Glomerular visceral epithelial cell (primary cell): ENCODE data around the gene MORF4L2.
"Not testable (repeated sequence)": the region's sequence is repeated elsewhere in the genome, so short reads cannot be mapped to it uniquely, and the experiment has no call there.

Experiments
- DNase-seq: peaks from one replicate; pipeline ENCODE4 v3.0.0-alpha.2; 2016; ENCODE audit errors: extremely low spot score

Gene MORF4L2

DNA sequence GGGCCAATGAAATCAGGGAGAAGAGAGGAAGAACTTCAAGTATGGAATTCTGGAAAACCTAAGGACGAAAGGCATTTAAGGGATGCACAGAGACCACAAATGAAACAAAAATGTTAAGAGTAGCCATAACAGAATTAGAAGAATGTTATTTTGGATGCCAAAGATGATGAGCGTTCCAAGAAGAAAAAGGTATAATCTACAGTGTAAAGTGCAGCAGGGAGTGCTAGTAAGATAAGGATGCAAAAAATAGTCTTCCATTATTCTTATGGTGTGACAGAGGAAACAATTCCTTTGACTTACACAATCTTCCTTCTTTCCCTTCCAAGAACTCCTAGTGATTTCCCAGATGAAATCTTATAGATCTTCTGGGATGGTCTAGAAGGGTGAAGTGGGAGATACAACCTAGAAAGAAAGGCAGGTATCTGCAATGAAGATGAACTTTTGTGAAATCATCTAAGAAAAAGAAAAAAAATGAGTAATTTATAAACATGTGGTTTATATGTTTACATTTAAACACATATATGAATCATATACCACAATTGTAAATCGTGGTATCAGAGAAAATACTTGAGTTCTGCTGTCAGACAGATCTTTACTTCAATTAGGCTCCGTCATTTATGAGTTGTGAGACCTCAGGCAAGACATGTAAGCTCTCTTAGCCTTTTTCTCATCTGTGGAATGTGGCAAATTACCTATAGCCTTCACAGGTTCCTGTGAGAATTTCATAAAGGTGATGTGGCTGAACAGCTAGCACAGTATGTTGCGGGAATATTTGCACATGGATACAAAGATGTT, 8.1 kb downstream of the MORF4L2 start:
- DNase-seq, result no peak

DNA sequence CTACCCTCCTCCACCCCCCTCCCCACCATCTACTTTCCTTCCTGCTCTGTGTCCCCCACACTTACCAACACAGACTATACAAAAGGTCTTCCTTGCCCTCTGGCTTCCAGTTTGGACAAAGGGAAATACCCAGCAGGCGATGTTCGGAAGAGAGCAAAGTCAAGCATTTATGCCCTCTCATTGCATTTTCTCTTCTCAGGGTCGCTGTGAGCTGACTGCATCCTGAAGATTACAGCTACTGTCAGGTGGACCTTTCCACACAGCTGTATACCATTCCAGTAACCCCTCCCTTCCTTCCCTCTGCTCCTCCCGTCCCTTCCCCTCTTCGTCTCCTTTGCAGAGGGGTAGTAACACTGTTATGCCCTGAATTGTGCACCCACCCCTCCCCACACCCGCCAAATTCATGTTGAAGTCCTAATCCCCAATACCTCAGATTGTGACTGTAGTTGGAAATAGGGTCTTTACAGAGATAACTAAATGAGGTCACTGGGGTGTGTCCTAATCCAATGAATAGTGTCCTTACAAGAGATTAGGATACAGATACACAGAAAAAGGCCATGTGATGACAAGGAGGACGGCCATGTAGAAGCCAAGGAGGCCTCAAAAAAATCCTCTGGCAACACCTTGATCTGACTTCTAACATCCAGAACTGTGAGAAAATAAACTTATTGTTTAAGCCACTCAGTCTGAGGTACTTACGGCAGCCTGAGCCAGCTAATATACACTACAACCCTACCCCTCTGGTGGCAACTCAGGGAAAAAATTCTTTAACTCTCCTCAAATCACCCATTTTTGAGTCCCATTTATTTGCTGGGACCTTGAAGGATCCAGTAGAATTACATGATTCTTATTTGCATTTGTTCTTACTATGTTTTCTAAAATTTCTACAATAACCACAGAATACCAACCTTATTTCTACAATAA, 11.7 kb downstream of the MORF4L2 start:
- no peak for DNase-seq

DNA sequence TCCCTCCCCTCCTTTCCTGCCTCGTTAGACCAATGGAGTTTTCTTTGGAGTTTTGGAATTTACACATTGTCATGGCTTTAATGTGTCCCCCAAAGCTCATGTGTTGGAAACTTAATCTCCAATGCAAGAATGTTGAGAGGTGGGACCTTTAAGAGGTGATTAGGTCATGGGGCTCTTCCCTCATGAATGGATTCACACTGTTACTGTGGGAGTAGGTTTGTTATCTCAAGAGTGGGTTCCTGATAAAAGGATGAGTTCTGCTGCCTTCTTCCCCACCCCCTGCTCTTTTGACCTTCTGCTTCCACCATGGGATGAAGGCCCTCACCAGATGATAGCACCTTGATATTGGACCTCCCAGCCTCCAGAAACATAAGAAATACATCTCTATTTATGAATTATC, 16.8 kb downstream of the MORF4L2 start:
- DNase-seq, result no peak

DNA sequence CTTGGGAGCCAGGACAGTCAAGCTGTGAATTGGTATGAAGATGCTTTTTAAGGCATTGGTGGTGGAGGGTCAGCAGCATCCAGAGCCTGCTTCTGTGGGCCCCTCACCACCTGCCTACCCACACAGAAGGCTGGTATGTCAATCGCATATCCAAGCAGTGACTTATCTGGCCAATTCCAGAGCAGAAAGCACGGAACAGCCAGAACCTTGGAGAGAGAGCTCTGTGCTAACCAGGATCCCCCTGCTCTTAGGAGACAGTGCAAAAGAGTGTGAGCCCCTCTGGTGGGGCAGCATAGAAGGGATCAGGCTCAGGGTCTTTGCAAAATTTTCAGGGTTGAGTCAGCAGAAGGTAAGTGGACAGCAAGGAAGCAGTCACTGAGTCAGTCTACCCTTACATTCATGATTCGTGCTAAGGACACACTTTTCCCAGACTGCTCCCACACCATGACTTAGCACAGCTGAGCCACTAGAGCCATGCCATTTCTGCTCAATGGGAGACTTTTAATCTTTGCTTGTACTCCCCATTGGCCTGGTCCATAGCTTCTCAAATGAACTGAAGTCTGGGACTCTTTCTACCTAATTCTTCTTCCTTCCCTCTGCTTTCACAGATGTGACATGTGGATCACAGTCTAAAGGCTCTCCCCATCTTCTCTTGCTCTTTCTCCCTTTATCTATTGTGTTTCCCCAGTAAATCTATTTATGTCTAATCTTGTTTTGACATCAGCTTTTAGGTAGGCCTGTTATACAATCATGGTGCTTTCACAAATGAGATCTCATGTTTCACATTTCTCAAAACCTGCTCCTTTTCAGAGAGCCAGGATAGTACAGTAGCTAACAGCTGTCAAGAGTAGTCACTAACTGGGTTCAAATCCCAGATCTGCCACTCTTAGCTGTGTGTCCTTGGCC, 20.0 kb downstream of the MORF4L2 start:
- no peak for DNase-seq

DNA sequence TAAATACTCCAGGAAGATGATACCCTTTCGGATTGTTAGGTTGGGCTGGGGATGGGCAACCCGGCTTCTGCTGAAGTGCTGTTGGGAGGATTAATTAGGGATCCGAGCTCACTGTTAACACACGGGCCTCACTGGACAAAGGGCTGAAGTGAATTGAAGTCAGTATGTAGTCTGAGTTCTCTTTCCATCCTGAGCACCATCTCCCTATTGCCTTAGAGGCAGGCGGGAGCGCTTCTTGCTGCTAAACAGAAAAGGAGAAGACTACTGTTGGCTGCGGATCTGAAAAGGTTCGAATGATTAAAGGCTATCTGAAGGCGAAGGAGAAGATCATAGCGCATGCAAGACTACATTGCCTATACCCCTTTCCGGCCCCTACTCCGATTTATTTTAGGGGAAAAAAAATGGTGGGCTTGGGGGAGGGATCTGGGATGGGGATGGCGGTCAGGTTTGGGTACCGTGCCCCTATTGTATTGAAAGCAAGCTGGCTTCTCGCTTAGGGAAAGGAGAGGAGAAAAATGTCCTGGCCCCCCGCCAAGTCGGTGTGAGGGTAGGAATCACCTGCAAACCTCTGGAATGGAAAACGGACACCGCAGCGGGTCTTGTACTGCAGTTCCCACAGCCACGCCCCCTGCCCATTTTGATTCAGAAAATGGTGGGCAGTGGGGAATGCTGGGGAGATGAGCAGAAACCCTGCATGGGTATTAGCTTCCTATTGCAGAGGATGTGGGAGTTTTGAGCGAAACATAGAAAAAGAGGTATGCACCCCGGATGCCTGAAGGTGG, 22.3 kb downstream of the MORF4L2 start:
- no peak for DNase-seq

DNA sequence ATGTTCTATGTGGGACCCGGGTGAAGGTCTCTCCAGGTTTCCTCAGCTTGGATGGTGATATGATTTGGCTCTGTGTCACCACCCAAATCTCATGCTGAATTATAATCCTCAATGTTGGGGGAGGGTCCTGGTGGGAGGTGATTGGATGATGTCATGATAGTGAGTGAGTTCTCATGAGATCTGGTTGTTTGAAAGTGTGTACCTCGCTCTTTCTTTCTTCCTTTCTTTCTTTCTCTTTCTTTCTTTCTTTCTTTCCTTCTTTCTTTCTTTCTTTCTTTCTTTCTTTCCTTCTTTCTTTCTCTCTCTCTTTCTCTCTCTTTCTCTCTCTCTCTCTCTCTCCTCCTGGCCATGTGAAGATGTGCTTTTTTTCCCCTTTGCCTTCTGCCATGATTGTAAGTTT, 27.0 kb downstream of the MORF4L2 start:
- not testable (repeated sequence) for DNase-seq

DNA sequence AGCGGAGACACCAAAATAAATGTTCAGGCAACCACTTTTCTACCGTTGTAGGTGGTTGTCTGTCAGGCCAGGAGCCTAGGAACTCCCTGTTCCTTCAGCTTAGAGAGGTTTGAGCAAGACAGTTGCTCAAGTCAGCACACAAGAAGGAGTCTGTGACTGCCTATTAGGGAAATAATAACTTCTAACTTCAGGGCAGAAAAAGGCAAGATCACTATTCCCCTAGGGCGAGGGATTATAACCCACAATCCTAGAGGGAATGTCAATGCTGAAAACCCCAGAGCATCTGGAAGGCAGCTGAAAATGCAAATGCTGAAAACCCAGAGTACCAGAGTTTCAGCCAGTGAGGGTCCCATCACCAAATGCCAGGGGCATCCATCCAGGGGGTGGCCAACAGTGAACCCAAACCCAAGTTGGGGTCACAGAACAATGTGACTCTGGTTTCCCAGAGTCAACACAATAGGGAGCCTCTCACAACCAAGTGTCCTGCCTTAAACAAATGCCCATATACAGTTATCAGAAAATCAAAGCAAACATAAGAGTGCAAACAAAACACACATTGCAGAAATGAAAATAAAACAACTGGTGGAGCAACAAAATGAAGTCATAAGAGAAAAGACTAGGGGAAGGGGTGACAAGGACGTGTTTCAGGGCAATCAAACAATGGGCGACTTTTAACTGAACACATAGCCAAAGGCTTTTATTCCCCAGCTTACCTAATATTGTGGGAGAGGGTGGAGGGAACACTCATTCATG, 27.6 kb downstream of the MORF4L2 start:
- no peak for DNase-seq

DNA sequence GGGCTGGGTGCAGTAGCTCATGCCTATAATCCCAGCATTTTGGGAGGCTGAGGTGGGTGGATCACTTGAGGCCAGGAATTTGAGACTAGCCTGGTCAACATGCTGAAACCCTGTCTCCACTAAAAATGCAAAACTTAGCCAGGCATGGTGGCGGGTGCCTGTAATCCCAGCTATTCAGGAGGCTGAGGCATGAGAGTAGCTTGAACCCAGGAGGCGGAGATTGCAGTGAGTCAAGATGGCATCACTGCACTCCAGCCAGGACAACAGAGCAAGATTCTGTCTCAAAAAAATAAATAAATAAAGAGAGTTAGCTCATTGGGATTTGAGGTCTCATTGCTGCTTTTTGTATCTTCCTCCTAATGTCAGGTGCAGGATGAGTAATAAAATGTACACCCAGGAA, 29.4 kb downstream of the MORF4L2 start:
- peak; percentile 19 for DNase-seq

DNA sequence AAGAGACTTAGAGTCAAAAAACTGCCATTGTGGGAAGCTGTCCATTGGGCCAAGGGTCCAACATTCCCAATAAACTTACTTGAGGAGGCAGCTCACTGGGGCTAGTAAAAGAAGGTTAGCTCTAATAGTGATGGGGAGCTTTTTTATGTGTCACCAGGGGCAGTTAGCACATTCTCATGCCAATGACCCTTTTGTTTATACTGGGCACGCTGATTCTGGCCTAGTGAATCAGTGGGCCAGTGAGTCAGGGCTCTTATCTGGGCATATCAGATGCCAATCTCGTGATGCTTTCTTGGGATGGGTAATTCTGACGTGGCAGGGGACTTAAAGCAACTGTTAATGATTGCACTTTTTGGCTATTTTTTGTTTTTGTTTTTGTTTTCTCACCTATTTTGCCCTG, 29.9 kb downstream of the MORF4L2 start:
- DNase-seq, result peak; percentile 64

DNA sequence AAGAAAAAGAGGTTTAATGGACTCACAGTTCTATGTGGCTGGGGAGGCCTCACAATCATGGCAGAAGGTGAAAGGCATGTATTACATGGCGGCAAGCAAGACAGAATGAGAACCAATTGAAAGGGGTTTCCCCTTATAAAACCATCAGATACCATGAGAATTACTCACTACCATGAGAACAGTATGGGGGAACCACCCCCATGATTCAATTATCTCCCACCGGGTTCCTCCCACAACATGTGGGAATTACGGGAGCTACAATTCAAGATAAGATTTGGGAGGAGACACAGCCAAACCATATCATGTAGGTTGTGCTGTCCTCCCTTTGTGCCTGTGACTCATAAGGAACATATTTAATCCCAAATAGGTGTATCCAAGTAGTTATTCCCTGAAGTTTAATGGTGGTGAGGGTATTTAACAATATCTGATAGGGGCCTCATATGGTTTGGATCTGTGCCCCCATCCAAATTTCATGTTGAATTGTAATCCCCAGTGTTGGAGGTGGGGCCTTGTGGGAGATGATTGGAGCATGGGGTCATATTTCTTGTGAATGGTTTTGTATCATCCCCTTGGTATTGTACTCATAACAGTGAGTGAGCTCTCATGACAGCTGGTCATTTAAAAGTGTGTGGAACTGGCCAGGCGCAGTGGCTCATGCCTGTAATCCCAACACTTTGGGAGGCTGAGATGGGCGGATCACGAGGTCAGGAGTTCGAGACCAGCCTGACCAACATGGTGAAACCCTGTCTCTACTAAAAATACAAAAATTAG, 31.1 kb downstream of the MORF4L2 start:
- DNase-seq, result not testable (repeated sequence)

DNA sequence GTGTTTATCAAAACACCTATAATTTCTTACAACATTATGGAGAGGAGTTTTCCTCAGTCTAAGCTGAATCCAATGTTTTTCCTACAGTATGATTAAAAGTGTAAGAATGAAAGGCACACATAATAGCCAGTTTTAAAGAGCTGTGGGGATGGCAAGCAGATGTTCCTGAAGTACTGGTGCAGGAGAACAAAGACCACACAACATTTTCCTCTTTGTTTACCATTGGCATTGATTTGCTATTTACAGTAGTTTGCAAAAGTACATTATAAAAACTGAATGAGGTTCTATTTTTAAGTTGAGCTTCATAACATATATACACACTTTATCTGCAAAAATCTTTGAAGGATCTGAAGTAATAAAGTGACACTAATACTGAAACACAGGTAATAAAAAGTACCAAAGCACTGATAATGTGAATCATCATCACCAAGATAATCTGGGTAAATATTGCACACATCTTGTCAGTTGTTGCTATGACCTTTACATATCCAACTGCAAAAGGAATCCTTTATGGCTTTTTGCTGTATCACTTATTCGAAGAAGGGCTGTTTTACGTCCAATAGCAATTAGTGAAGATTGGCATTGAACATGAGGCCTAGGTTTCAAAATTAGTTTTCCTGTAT, 35.2 kb downstream of the MORF4L2 start:
- DNase-seq, result no peak

DNA sequence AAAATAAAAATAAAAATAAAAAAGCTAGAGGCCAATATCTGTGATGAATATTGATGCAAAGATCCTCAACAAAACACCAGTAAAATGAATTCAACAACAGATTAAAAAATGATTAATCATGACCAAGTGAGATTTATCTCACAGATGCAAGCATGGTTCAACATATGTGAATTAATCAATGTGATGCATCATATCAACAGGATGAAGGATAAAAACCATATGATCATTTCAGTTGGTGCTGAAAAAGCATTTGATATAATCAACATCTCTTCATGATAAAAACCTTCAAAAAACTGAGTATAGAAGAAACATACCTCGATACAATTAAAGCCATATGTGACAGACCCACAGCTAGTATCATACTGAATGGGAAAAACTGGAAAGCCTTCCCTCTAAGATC, 38.9 kb downstream of the MORF4L2 start:
- DNase-seq, result no peak

DNA sequence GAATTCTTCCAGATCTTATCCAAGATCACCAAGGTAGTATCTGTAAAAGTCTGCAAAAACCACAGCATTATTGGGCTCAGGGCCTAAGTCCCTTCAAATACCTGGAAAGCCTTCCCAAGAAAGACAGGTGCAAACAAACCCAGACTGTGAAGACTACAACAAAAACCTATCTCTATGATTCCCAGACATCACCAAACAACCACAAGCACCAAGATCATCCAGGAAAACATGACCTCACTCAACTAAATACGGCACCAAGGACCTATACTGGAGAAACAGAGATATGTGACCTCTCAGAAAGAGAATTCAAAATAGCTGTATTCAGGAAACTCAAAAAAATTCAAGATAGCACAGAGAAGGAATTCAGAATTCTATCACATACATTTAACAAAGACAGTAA, 42.4 kb downstream of the MORF4L2 start:
- DNase-seq, result no peak

DNA sequence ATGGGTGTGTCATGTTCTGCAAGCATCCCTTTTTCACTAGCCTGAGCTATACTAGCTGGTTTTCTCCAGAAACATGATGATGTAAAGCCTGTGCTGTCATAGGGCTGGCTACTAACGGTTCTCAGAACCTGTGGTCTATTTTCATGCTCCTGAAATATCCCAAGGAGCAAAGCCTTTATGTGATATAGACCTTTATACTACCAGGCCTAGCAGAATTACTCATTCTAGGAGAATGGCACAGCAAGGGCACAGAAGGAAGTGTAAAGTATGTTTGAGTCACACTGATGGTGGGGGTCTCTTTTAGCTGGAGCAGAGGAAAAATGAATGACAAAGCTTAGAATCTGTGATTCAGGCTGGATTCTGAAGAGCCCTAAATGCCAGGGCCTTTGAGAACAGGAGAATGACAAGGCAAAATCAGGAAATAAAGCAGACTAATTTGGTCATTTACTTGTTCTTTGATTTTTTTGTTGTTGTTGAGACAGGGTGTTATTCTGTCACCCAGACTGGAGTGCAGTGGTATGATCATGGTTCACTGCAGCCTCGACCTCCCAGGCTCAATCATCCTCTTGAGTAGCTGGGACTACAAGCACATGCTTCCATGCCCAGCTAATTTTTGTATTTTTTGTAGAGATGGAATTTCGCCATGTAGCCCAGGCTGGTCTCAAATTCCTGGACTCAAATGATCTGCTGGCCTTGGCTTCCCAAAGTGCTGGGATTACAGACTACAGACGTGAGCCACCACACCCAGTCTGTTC, 45.9 kb downstream of the MORF4L2 start:
- DNase-seq, result peak; percentile 30

DNA sequence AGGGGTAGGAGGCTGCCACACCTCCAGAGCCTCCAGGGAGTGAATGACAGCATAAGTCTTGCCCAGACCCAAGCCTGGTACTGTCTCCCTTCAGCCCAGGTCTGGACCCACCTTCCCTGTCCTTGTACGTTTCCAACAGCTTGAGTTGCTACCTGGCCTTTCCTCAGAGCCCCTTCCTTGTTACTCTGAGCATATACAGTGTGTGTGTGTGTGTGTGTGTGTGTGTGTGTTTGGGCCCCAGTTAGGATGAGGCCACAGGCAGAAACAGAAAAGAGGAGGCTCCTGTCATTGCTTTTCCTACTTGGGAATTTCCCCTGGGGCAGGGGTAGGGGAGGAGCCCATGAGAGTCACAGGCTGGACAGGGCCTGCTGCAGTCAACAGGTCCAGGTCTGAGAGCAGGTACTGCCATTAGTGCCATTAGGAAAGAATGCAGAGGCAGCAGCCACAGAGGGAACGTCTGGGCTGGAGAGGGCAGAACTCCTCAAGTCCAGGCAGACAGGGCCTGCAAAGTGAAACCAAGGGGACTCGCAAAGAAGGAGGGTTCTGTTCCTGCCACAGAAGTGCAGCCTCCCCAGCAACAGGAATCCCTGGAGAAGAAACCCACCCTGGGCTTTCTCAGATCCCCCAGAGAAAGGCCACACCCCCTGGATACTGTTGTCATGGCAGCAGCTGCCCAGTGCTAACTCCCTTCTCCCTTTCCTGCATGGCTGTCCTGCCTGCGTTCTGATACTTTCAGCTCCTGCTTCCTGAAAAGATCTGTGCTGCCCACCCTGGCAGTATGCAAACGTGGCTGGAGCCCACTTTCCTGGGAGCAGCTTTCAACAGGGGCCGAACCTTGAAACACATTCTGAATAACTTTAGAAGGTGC, 47.8 kb downstream of the MORF4L2 start:
- DNase-seq, result peak; percentile 13

DNA sequence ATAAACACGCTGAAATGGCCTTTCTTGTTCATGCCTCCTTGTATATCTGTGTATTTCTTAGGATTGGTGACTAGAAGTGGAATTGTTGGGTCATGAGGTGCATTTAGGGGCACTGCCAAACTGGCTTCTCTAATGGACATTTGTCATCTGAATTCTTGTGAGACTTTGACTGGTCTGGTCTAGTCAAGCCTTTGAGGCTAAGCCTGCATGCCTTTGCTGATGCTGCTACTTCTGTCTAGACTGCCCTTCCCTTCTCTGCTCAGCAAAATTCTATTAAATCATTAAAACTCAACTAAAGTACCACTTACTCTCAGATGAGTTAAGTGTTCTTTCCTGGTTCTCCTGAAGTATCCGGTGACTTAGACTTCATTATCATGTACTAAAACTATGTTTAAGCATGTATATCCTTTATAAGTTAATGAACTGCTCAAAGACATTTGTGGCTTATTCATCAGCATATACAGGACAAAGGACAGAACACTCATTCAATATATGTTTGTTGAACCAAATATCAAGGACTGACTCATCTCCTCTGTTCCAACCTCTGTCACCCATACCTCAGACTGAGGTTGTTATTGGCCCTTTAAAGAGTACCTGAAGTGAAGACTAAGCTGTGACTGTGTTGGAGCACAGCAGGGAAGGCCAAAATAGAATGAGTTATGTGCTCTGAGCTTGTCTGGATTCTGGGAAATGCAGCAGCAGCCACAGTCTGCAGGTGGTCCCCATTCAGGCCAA, 48.7 kb downstream of the MORF4L2 start:
- DNase-seq, result no peak

DNA sequence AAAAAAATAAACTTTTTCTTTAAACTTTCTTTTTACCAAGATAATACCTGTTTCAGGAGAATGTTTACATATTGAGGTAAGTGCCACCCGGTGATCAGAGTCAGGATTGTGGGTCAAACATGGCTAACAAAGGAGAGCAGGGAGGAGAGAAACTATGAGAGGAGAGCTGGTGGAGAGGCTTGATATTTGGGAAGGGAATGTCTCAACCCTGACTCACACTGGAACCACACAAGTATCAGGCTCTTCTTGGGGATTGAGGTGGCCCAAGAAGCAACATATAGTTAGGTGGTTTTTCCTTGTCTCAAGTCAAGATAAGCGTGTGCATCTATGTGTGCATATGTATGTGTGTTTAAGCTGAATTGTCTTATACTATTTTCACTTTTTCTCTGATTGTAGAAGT, 51.1 kb downstream of the MORF4L2 start:
- no peak for DNase-seq
